C4-2B (cell line): ENCODE results near the gene MFGE8.

ENCODE experiments used
- ZFX ChIP-seq: fragments of 450-650 bp; IDR thresholded peaks from 2 replicates; pipeline ENCODE4 v1.6.1; 2017
- TF ChIP-seq, protein P1 (sequence below): fragments of 450-650 bp; conservative IDR thresholded peaks from 2 replicates; pipeline ENCODE4 v1.5.1; 2017; ENCODE audit warnings: mild to moderate bottlenecking

DNA sequence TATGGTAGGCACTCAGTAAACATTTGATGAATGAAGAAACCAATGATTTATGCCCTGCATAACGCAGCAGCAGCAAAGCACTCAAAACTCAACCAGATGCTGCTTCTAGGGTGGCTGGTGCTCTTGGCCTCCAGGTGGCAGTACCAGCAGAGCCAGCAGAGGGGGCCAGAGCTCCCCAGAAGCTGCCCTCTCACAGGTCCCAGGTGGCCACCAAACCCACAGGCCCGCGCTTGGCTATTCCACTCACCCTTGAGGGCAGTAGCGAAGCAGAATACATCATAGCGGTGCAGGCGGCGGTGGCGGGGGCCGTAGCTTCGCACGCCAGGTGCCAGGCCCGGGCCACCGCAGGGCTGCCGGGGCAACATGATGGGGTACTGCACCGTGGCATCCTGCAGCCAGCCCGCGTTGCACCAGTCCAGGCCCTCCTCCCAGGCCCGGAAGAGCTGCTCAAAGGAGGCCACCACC lies 34.4 kb downstream of the MFGE8 start:
- TF ChIP-seq, protein P1, sequence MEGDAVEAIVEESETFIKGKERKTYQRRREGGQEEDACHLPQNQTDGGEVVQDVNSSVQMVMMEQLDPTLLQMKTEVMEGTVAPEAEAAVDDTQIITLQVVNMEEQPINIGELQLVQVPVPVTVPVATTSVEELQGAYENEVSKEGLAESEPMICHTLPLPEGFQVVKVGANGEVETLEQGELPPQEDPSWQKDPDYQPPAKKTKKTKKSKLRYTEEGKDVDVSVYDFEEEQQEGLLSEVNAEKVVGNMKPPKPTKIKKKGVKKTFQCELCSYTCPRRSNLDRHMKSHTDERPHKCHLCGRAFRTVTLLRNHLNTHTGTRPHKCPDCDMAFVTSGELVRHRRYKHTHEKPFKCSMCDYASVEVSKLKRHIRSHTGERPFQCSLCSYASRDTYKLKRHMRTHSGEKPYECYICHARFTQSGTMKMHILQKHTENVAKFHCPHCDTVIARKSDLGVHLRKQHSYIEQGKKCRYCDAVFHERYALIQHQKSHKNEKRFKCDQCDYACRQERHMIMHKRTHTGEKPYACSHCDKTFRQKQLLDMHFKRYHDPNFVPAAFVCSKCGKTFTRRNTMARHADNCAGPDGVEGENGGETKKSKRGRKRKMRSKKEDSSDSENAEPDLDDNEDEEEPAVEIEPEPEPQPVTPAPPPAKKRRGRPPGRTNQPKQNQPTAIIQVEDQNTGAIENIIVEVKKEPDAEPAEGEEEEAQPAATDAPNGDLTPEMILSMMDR = peak; percentile 96
- TF ChIP-seq ZFX = no peak
